GM18870 (cell line): Measurements from ENCODE around the gene RNF39.
A peak's percentile ranks its signal among the peaks of the same experiment; 100 is the strongest.
"Not testable (repeated sequence)": the region's sequence is repeated elsewhere in the genome, so short reads cannot be mapped to it uniquely, and the experiment has no call there.

Experiments
- ATAC-seq: cut with Tn5 transposase; IDR thresholded peaks from one replicate; pipeline ENCODE4 v1.9.1; 2021; ENCODE audit warnings: moderate library complexity; ENCODE audit not compliant: unreplicated experiment

RNF39 gene

DNA sequence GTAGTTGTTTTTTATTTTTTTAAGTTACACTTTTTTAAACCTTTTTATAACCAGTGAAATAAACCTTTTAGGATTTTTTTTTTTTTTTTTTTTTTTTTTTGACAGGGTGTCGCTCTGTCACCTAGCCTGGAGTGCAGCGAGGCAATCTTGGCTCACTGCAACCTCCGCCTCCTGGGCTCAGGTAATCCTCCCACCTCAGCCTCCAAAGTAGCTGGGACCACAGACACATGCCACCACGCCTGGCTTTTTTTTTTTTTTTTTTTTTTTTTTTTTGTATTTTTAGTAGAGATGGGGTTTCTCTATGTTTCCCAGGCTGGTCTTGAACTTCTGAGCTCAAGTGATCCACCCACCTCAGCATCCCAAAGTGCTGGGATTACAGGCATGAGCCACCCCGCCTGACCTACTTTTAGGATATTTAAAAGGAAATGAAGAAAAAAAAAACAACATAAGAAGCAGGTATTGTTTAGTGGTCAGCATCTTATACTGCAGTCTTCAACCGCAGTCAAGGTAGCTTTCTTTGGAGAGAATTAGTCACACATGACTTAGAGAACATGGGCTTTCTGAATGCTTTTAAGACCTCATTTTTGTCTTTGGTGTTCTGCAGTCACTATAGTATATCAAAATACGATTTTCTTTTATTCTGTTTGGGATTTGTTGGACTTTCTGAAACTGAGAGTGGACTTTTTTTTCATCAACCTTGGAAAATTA is 12.9 kb downstream of the RNF39 start:
- no peak for ATAC-seq

GRCh38 chr6:30061858-30062458 is 13.6 kb downstream of the RNF39 start:
- no peak for ATAC-seq

DNA sequence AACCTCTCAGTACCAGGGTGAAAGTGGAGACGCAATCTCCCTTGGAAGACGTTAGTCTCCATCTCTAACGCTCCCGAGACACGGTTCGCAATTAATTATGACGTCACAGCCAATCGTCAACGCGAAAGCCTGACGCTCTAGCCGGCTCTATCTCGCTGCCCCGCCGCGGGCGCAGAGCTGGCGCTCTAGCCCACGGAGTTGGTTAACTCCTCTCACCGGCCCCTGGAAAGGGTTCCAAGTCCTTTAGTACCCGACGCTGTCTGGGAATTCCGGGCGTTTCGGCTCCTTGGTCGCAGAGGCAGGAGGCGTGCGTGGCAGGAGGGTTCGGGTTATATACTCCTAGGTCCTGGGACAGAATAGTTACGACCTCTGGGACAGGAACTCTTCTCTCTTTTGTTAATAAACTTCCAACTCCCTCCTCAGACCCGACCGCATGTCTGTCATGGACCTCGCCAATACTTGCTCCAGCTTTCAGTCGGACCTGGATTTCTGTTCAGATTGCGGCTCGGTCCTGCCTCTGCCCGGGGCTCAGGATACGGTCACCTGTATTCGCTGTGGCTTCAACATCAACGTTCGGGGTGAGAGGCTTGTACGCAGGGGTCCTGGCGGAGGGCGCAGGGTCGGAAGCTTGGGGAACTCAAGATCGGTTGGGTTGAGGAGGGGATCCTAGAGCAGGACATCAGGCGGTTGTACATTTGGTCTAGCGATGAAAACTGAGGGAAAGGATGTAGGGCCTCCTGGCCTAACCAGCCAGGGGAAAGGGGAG is 14.3 kb downstream of the RNF39 start, which contains the start of gene POLR1H:
TSS of gene POLR1H (plus strand) at position 174 of the 766 bp plus-strand sequence. CDS start at position 434, 260 bp downstream.
- peak; percentile 79 for ATAC-seq

GRCh38 chr6:30060606-30061091 is 14.9 kb downstream of the RNF39 start:
- no peak for ATAC-seq

DNA sequence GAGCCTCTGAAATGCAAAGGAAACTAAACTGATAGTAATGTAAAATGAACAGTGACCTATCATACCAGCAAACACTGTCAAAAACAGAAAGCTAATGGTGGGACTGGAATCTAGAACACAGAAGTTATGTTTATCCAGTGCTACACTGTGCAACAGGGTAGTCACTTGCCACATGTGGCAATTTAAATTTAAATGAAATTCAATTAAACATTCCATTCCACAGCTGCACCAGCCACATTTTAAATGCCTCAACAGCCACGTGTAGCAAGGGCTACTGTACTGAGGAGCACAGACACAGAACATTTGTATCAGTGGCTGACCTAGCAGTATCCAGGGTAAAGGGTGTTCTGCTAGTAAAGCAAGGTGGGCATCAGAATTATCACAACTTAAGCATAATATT is 20.1 kb downstream of the RNF39 start:
- no peak for ATAC-seq

DNA sequence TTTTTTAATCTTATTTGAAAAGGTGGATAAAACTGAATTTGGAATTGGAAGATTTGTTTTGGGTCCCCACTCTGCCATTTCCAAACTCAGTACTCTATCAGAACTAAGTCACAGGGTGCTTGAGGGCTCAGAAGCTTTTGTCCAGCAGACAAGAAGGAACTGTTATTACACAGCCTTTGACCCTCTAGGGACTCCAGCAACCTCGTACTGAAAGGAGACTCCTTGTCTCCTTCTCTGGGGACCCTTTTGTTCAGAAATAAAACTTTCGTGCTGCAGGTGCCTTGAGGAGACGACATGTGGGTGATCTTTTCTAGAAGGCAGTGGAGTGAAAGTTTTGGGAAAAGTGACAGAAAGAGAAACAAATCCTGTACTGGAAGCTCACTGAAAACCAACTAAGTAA is 21.9 kb downstream of the RNF39 start:
- ATAC-seq: no peak

- ATAC-seq: no peak
Observed at GRCh38 chr6:30047220-30047619, 28.3 kb downstream of the RNF39 start.

GRCh38 chr6:30044630-30045029 is 30.9 kb downstream of the RNF39 start:
- no peak for ATAC-seq

DNA sequence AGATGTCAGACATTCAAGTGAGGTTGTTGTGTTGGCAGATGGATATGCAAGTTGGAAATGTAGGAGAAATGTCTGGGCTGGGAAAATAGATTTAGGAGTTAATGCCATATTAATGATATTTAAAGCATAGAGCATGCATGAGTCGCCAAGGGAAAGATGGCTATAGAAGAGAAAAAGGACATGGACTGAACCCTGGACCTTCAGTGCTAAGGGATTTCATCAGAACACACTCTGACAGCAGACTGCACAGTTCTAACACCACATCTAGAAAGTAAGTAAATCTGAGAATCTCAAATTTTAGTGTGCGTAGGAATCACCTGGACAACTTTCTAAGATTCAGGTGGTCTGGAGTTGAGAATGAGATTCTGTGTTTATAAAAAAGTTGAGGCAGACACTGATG is 31.8 kb downstream of the RNF39 start:
- ATAC-seq: no peak

- no peak for ATAC-seq
Observed at GRCh38 chr6:30042914-30043313, 32.7 kb downstream of the RNF39 start.

DNA sequence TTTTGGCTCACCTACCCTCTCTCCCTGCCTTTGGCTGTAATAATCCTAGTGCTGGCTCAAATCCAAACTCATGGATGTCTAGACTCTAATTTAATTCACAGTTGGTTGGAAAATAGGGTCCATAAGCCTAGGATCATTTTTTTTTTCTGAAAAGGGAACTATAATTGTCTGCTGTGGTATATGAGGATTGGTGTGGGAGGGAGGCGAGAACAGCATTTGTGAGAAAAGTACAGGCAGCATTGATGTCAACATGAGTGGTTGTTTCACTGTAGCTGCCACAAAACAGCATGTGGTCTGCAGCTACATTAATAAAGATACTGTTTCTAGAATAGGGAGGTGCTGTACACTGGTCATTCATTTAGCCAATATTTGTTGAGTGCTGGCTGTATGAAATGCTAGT is 33.1 kb downstream of the RNF39 start:
- no peak for ATAC-seq

DNA sequence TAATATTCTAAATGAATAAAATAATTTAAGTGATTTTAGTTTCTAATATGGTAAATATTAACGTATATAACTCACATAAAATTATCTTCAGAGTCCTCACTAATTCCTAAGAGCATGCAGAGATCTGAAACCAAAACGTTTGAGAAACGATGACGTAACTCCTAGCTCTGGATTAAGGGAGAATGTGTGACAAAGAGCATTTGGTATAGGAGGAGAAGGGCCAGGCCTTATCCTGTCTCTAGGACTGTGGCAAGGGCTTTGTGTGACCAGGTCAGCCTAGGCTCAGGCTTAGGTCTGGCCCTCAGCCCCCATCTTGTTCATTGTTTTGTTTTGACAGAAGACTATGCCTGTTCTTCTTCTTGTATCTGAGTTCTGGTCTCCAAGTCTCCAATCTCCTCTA is 33.7 kb downstream of the RNF39 start:
- no peak for ATAC-seq

- no peak for ATAC-seq
Observed at GRCh38 chr6:30041221-30041620, 34.3 kb downstream of the RNF39 start.

GRCh38 chr6:30037182-30037788 is 38.3 kb downstream of the RNF39 start:
- no peak for ATAC-seq

DNA sequence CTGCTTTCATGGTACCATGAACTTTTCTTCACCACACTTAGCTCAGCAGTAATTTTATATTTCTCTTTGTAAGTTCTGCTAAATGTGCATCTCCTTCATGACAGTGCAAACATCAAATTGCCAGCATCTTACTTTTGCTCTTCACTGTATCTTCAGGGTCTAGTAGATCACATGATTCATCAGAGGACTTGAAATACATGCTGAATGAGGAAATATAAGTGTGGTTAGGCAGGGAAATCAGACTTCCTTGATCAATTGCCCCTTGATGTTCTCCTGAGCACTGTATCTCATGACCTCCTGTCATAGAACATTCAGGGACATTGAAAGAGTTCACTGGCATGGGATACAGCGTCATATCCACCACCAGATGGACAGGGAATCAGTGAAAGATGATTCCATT is 39.8 kb downstream of the RNF39 start:
- ATAC-seq: no peak

GRCh38 chr6:30033440-30033839 is 42.1 kb downstream of the RNF39 start:
- ATAC-seq: not testable (repeated sequence)

DNA sequence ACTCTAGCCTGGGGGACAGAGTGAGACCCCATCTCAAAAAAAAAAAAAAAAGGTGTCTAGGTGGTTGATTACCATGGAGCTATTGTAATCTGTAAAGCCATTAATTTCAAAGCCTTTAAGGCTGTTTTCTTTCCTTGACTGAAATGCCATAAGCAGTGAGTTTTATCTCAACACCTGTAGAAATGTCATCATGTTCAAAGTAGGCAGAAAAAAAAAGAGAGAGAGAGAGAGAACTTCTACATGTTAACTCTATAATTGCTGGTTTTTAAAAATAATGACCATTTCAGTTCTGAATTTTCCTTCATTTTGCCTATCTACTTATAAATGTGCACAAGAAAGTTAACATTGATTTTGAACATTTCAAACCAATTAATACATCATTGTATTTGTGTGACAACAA is 44.2 kb downstream of the RNF39 start:
- no peak for ATAC-seq

DNA sequence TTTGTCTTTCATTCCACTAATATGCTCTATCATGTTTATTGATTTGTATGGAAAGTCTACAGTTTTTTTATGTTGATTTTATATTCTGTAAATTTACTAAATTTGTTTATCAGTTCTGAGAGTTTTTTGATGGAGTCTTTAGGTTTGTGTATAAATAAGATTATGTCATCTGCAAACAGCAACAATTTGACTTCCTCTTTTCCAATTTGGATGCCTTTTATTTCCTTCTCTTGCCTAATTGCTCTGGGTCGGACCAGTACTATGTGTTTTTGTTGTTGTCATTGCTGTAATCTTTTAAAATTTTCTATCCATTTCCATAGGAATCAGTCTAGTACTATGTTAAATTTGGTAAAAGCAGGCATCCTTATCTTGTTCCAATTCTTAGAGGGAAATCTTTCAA is 46.0 kb downstream of the RNF39 start:
- ATAC-seq: no peak

DNA sequence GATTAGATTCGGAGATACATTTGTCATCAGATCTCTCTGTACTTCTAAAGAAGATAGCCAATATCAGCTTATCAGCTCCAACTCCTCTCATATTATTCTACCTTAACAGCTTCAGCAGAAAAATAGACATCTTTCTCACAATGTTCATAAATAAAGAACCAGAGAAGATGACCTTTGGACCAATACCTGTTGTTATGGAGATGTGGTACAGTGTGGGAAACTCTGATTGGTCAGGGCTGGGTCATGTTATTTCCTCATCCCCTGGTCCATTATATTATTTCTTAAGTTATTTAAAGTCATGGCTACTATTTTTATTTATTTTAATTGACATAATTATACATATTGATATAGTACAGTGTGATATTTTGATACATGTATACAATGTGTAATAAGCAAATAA is 50.4 kb downstream of the RNF39 start:
- ATAC-seq: no peak

- ATAC-seq: not testable (repeated sequence)
Observed at GRCh38 chr6:30022712-30023111, 52.9 kb downstream of the RNF39 start.

GRCh38 chr6:30022189-30022588 is 53.4 kb downstream of the RNF39 start:
- ATAC-seq: no peak
